ENCODE results near the gene DR1.
"Not testable (repeated sequence)": the region's sequence is repeated elsewhere in the genome, so short reads cannot be mapped to it uniquely, and the experiment has no call there.

Gene DR1

GRCh38 chr1:93344484-93344883, 1.2 kb upstream of the DR1 start:
- DNase-seq, result no peak

GRCh38 chr1:93344886-93345632, 648 bp upstream of the DR1 start:
- DNase-seq, result no peak

- peak; percentile 79 for DNase-seq
These were observed 800 bp downstream of the DR1 start for GRCh38 chr1:93346421-93346993.

DNA sequence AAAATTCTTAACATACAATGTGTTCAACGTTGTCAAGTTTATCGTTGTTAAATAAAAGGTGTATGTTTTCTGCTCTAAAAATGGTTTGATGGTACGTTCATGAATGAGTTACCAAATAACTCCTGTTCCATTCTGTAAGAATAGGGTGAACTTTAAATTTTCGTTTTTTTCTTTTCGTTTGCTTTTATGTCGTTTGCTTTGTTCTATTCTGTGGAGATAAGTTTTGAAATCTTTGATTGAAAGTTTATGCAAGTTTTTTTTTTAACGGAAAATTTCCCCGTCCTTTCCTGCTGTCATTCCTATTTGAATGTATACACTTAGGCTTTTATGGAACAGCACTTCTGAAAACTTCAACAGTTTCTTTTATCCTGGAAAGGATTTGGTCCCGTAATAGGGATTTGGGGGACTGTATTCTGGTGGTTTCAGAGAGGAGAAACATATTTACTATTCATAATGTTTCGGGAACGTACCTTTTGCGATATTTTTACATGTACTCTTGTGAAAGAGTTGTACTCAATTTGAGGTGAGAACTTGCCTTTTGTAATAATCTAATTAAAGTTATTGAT, 1.7 kb downstream of the DR1 start:
- no peak for DNase-seq

- no peak for DNase-seq
These were observed 2.5 kb downstream of the DR1 start for GRCh38 chr1:93348104-93348728.

DNA sequence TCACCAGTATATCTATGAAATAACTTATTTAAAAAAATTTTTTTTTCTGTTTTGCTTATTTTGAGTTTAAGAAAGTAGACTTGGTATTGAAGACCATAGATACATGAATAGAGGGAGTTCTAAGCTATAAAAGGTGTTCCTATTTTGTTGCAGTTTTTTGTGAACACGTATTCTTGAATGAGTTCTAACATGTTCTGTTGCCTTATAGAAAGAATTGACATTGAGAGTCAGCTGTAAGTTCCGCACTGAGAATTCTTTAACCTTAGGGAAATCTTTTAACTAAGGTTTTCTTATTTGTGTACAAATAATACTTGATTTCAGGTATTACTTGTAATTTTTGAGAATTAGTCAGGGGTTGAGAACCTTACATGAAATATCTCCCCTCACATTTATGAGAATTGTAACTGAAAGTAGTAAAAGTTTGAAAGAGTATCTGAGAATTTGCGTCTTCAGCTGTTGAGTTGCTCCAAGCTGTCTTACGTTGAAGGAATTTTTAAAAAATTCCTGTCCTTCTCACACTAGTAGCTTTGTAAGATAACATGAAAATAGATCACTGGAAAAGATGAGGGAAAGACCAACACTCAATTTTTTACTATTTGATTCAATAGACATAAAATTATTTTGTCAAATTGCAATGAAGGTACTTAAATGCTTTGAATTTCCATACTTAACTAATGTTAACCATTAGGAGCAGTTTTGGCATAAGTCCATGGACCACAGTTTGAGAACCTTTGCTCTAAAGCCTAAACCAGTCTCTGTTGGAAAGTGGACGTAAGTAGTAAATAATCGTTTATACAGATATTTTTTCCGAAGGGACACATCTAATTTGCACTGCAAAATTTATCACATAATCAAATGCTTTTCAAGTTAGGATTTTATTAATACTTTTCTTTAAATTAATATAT, 3.8 kb downstream of the DR1 start:
- DNase-seq, result no peak

- no peak for DNase-seq
These were observed 4.6 kb downstream of the DR1 start for GRCh38 chr1:93350322-93350721.

DNA sequence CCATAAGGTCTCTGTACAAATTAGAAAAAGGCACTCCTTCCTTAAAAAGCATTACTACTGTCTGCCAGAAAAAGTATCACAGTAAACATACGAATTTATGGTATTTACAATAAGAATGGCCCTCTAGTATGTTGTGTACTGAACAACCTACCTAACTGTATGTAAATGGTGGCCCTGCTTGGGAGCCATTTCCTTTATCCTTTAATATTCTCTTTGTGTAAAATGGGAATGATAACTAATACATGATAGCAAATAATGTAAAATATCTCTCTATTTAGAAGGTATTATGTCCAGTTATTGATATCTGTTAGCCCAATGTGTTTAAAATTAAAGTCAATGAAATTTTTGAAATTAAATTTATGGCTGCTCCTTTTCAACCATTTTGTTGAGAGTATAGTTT, 5.2 kb downstream of the DR1 start:
- DNase-seq, result no peak

DNA sequence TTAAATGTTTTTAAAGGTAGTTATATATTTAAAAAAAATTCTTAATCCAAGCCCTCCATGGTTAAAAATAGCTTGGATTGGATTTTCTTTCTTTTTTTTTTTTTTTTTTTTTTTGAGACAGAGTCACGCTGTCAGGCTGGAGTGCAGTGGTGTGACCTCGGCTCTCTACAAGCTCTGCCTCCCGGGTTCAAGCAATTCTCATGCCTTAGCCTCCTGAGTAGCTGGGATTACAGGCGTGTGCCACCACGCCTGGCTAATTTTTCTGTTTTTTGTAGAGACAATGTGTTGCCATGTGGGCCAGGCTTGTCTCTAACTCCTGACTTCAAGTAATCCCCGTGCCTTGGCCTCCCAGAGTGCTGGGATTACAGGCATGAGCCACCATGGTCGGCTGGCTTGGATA, 5.6 kb downstream of the DR1 start:
- not testable (repeated sequence) for DNase-seq

DNA sequence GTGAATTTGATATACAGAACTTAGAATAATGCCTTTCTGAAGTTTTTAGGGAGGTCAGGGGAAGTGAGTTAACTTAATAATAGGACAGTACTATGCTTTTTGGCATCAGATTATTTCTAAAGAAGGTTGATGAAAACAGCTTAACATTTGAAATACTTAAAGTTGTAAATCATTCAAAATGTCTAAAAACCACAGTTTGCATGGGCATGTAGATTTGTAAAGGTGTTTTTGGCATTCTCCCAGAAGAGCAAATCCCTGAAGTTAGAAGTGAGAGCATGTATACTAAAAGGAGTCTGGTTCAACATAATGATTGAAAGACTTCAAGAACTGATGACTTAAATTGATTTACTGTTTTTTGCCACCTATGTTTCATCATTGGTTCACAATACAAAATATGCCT, 6.7 kb downstream of the DR1 start:
- DNase-seq, result no peak

- no peak for DNase-seq
These were observed 7.6 kb downstream of the DR1 start for GRCh38 chr1:93353286-93353685.

DNA sequence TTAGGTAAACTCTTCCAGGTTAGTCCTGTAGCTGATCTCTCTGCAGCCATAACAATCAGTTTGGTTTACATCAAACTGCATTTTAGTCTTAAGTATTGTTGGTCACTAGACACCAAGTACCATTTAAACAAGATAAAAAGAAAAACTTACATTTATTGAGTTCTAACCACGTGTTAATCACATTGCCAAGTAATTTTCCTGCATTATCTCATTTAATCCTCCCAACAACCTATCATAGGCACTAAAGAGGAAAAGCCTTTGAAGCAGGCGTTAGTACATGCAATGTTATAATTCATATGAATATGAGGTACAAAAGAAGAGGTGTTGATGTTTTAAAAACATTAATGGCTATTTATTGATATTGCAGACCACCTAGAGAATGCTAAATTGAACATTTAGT, 9.0 kb downstream of the DR1 start:
- no peak for DNase-seq

- DNase-seq, result no peak
These were observed 11.5 kb downstream of the DR1 start for GRCh38 chr1:93357242-93357641.

GRCh38 chr1:93358293-93358692, 12.6 kb downstream of the DR1 start:
- no peak for DNase-seq

- no peak for DNase-seq
These were observed 14.4 kb downstream of the DR1 start for GRCh38 chr1:93360111-93360510.

DNA sequence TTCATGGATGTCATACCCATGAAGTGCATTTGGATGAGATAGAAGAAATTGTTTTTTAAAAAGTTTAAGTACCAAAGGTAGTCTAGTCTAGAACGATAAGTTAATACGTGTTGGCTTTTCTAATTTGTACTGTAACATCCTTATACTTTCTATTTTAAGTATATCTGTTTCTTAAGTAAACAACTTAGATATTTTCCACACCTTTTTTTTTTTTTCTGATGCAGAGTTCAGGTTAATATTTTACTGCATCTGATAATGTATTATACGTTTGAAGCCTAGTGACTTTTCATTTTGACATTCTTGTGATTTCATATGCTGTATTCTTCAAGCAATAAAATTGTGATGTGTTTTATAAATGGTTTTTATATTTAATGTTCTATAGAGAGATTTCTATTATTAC, 16.5 kb downstream of the DR1 start:
- DNase-seq, result no peak

GRCh38 chr1:93365813-93366212, 20.1 kb downstream of the DR1 start:
- no peak for DNase-seq

DNA sequence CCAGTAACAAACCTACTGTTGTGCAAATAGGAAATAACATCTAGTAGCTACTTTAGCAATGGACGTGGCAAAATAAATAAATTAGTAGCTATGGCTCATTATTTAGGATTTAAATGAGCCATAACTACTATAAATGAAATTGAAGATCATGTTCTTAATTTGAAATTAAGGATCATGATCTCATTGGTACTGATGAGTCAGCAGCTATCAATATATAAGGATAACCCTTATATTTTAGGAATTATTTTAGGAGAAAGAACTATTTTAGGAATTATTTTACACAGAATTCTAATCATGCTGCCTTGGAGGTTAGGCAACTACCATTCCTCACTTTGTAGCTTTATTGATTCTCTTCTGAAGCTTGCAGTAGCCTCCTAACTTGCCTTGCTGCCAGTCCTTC, 24.0 kb downstream of the DR1 start:
- no peak for DNase-seq

GRCh38 chr1:93374334-93375106, 28.8 kb downstream of the DR1 start:
- DNase-seq, result no peak

DNA sequence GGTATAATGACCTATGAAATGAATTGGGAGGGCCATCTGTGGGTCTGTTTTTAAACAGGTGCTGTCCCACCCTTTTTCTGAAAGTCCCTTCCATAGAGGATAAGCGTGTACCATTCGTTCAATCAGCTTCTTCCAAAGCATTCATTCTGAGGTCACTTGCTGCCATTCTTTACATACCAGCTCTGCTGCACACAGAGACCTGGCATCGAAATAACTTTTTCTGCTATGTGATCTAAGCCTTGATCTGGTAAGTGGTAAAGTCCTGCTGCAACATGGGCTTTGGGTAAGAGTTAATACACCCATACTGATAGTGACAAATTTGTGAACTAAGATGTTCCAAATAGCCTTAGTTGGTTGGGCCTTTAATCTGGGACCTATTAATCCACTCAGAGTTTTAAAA, 38.9 kb downstream of the DR1 start:
- DNase-seq, result no peak

DNA sequence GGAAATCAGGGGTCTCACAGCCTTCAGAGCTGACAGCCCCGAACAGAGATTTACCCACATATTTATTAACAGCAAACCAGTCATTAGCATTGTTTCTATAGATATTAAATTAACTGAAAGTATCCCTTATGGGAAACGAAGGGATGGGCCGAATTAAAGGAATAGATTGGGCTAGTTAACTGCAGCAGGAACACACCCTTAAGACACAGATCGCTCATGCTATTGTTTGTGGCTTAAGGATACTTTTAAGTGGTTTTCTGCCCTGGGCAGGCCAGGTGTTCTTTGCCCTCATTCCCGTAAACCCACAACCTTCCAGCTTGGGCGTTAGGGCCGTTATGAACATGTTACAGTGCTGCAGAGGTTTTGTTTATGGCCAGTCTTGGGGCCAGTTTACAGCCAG, 40.6 kb downstream of the DR1 start:
- DNase-seq, result not testable (repeated sequence)

- no peak for DNase-seq
These were observed 48.8 kb downstream of the DR1 start for GRCh38 chr1:93394514-93394913.
